ENCODE data around the gene NPPB.

The NPPB gene

GRCh38 chr1:11831945-11832725 is 26.6 kb downstream of the NPPB start:
- DNase-seq = no peak

- DNase-seq = no peak
These were observed 30.2 kb downstream of the NPPB start for GRCh38 chr1:11828511-11828910.

GRCh38 chr1:11826946-11827345 is 31.8 kb downstream of the NPPB start:
- DNase-seq = no peak

GRCh38 chr1:11825131-11825530 is 33.6 kb downstream of the NPPB start:
- DNase-seq = no peak

GRCh38 chr1:11823366-11824137 is 35.2 kb downstream of the NPPB start:
- no peak for DNase-seq

GRCh38 chr1:11822091-11822490 is 36.7 kb downstream of the NPPB start:
- no peak for DNase-seq

GRCh38 chr1:11817192-11817591 is 41.6 kb downstream of the NPPB start:
- DNase-seq = no peak

GRCh38 chr1:11813021-11813420 is 45.7 kb downstream of the NPPB start:
- no peak for DNase-seq
